Measurements from ENCODE around the gene PTPN3. TPM values are rescaled to one million over a fixed set of nuclear protein-coding genes. Genes with fewer than 3 reads are reported as not detected.

PTPN3 gene
- total RNA-seq, 1 donor from 2014 or later, result 5.3 TPM

DNA sequence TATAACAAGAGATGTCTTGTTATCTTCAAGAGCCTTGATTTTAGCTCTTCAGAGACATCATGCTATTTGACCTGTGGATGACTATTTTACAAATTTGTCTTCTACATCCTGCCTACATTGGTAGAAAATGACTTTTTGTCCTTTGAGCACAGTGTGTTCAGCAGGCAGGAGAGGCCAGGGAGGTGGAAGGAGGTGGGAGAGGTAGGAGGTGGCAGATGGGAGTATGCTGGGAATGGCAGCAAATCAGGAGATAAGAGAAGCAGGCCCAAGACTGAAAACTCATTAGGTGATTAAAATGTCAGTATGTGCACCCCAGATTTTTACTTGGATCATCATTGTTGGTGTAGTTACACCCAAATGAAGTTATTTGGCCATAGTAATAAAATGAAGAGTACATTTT is 44.1 kb downstream of the PTPN3 start:
- DNase-seq, result no peak

DNA sequence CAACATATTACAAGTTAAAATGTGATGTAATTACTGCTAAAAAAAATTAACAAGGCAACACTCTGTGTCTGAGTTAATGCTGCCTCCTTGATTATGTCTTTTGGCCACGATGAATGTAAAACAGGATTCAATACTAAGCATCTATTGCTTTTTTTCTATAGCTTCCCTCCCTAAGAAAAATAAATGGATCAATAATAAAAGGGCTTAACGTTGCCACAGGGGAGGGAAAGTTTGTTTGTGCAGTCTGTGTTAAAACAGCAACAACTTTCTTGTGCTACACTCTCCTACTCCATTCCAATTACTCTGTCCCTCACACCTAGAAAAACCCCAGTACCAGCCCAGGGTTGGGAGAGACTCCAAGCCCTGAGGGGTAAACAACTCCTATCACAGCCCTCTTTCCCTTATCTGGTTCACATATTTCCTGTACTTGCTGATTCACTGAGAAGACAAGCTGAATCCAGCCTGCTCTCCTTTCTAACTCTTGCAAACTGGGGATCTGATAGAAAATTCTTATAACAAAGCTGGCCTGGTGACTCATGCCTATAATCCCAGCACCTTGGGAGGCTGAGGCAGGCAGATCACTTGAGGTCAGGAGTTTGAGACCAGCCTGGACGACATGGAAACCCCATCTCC is 44.8 kb downstream of the PTPN3 start:
- no peak for DNase-seq

DNA sequence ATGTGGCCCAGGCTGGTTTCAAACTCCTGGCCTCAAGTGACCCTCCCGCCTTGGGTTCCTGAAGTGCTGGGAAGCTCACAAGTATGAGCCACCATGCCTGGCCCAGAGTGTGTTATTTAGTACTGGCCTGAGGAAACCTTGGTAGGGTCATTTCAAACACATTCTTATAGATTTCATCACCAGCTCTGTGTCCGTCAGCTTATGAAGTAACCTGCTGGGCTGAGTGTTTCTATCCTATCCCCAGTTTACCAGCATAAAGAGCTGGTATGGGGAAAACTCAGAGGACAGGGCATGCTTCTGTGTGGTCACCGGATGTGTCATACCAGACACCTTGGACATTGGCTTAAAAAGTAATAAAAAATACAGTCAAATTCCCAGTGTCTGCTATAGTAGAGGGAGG is 45.3 kb downstream of the PTPN3 start:
- DNase-seq, result no peak

DNA sequence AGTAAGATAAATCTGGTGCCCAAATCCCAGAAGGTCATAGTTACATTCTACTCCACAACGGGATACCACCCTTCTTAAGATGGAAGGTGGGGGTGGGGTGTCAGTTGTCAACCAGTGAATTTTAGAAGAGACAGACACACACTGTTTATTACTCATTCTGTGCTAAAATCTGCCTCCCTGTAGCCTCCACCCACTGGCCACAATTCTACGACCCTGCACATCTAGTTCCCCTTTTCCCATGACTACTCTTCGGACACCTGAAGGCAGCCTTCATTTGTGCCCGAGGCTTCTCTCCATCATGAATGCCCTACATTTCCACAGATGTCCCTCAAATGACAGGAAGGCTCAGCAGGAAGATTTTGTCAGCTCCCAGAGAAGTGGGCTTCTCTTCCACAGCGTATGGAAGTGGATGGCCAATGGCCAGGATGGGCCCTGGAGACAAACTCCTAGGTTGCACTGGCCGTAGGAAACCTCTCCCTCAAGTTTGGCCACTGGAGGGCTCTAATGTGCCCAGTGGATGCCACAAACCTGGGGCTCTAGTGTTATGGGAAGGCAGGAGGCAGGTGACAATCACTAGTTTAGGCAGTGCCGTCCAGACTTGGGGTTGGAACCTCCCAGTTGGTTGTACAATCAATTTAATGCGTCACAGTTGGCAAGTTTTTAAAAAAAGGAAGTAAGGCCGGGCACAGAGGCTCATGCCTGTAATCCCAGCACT is 46.6 kb downstream of the PTPN3 start:
- DNase-seq, result no peak

DNA sequence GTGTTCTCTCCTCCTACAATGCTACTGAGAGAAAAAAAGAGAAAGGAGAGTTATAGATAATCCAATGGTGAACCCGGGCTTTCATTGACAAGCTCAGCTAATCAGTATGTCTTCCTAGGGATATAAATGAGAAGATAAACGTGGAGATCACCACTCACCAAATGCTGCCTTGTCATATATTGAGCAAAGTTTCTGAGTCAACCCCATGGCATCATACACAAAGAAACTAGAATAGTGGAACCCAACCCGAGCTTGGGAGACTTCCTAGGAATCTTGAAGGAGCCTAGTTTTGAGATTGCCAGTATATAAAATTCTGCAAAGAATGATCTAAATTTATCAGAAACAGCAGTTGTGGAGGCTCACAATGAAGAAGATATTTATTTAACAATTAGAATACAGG is 47.8 kb downstream of the PTPN3 start:
- no peak for DNase-seq

DNA sequence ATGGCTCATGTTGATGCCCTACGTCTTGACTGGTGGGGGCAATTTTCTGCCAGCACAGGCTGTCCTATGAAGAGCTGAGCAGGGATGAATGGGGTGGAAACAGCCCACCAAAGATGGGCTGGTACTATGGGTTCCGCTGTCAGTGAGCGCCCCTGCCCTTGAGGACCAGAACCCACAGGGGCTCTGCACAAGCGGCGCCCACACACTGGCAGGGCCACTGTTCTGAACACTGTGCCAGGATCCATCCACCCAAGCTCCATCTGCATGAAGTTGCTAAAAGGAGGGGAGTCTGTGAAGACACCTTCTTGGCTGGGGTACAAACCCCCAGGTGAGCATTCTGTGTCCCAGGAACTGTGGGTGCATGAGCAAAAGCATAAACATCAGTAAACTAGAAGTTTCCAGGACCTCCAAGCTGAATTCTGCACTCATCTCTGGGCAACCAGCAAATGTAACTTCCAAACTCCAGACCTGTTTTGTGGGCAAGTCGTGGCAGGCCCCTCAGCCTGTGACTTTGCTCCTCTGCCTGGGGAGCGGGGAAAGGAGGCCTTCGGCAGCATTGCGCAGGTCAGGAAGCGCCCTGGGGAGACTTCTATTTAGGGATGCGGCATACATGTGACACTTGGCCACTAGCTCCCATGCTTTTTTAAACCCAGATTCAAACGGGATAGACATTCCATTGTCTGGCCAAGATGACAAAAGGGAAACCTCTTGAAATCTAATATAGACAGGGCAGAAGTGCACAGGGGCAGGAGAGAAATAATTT is 48.9 kb downstream of the PTPN3 start:
- DNase-seq, result no peak

DNA sequence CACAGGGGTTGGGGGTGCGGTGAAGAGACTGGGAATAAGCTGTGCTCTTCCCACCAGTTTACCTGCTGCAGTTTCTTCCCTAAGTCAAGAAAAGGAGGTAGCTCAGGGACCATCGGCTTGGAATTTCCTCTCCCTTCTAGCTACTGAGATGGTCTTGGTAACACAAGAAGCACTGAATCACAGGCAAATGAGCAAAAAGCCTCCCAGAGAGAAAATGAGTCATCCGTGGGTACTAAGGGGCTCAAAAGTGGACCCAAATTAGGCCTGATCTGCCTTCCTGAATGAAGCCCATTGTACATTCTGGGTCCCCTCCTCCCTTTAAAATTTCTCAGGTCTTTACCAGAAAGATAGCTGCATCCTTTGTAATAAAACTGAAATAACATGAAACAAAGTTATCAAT is 49.9 kb downstream of the PTPN3 start:
- DNase-seq, result no peak

DNA sequence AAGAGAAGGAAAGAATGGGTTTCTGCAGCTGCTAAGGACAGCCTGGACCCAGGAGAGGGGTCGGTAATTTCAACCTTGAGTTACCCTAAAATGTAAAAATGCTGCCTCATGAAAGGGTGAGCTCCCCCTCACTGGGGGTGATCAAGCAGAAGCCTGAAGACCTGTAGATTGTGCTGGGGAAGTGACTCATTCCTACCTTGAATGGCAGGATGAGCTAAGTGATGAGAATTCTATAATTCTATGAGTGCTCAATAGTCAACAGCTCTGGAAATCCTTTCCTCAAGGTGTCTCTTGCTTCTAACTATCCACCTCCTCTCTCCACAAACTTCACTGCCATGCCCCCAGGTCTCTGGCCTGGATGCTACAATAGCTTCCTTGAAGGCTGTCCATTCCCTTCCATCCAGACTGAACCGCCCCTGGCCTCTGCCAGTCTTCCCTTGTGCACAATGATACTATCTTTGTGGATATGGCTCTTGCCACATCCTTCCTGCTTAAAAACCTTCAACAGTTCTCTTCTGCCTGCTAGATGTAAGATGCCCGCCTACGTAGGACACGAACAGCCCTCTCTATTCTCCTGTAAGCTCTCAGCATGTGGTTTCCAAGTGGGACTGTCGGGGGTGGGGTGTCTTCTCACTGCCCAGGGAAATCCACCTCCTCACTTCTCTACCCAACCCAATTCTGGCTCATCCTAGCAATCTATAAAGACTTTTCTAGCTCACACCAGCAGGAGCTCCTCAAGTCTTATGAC is 50.6 kb downstream of the PTPN3 start:
- peak; percentile 73 for DNase-seq

DNA sequence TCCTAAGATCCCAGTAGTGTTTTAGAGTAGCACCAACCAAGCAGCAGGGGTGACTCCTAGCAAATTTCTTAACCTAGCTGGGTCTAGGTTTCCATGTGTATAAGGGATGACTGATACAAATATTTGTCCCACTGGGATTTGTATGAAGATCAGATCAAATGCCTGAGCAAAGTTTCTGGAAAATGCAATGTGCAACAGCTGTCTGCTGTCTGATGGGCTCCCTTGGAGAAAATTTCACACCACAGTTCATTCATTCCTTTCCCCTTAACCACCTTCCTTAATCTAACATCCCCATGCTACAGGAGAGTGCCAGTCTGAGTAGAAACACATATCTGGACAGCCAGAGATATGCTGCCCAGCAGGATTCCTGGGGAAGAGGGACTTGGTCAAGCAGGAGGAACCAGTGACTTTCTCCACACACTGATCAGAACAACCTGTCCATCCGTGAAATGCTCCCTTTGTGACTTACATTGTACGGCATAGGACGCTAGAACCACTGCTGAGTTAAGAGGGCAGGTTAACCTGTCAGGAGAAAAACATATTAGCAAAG is 53.3 kb downstream of the PTPN3 start:
- DNase-seq, result no peak

DNA sequence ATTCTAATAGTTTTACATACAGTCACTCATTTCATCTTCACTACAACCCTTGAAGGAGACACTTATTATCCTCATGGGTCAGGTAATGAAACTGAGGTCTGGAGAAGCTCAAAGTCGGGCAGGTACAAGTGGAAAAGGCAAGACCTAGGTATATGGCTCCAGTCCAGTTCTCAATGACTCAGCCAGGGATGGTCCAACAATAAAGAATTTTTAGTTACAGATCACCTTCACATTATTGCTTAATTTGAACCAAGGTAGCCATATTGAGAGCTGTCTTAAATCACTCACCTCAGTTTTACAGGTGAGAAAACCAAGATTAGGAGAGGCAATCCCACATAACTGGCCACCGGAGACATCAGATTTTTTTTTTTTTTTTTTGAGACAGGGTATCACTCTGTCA is 55.4 kb downstream of the PTPN3 start:
- no peak for DNase-seq

DNA sequence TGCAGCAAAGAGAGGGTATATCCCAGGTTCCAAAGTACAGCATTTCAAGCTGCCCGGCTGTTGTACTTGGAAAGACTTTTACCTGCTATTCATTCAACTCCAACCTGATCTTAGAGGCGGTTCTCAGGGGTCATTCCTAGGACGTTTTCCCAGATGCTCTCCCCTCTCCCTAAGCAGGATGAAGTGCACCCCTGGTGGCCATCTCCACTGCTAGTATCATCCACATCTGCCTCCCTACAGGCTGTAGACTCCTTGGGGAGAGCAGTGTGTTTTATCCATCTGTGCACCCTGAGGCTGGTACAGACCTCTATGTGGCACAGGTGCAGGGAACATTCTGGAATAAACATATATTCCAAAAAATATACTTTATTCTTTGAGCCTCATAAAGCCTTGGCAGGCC is 56.8 kb downstream of the PTPN3 start:
- DNase-seq, result no peak

DNA sequence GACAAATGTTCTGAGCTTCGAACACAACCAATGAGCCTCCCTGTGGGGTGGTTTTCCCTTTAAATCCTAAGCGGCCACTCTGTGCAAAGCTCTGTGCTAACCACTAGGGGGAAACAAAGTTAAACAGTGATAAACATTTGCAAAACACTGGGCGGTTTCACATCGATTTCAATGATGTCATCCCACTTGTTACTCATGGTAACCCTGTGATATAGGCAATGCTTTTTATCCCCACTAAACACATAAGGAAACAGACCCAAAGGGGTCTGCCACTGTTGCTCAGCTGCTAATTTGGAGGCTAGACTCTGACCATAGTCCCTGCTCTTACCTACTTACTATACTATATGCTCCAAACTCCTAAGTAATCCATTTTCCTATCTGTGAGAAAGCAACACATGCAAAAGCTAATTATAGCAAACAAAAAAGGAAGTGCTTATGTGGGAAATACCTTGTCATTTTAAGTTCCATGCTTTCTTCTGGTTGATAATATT is 57.3 kb downstream of the PTPN3 start:
- no peak for DNase-seq

DNA sequence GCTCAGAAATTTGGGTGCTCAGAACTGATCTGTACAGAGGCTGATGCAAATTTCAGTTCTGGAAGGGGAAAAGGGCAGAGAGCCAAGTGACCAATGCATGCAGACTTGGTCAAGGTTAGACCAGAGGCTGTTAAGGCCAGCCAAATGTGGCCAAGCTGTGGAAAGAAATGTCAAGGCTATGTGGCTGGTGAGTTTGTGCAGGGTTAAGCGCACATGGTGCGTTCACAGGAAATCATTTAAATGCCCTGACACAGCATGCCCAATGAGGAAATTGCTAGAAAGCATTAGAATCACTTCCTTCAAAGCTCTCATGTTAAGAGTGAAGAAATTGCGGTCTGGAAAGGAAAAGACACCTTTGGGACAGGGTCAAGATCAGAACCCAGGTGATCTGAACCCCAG is 58.0 kb downstream of the PTPN3 start:
- DNase-seq, result no peak

DNA sequence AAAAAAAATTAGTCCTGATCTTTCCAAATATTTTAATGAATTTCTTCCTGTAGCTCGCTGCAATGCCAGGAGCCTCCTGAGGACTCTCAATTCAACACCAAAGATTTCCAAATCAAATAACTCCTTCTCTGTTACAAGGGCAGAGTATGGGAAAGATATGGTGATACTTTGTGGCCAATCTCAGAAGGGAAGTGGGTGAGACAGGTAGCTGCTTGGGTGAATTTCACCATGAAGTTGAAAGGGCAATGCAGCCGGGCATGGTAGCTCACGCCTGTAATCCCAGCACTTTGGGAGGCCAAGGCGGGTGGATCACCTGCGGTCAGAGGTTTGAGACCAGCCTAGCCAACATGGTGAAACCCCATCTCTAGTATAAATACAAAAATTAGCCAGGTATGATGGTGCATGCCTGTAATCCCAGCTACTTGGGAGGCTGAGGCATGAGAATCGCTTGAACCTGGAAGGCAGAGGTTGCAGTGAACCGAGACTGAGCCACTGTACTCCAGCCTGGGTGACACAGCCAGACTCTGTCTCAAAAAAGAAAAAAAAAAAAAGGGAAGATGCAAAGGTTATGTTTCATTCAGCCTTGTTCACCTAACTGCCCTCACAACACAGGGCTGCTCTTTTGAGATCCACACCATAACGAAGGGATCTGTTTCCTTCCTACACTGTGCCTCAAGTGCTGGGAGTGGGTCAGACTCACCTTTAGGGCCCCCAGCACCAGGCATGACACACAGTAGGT is 58.6 kb downstream of the PTPN3 start:
- DNase-seq, result no peak

DNA sequence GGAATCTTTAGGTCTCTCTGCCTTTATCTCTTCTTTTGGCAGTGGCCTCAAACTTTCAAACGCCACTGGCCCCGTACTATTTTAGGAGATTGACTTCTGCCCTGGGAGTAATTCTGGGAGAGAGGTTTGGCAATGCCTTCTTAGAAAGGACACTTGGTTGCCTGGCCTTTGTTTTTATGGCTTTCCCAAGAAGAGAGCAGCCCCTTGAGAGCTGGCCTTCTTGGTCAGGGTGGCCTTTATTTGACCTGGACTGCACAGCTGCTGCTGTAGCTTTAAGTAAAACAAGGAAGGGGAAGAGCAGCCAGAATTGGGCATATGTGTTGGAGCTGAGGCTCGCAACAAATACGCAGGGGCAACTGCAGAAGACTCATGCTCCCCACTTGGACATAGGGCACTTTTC is 60.8 kb downstream of the PTPN3 start:
- no peak for DNase-seq

DNA sequence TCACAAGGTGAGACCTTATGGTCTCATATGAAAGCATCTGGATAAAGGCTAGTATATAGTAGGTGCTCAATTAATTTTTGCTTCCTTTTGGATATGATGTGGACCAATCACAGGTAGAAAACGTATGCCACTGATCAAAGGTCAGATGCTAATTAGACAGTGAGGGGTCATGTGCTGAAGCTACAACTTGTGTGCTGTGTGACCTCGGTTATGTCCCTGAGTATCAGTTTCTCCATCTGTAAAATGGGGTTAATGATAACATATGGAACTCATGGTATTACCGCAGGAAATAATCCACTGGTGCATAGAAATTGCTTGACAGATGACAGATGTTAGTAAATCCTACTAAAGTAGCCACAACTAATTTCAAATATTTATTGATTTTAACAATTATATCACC is 62.0 kb downstream of the PTPN3 start:
- DNase-seq, result no peak

DNA sequence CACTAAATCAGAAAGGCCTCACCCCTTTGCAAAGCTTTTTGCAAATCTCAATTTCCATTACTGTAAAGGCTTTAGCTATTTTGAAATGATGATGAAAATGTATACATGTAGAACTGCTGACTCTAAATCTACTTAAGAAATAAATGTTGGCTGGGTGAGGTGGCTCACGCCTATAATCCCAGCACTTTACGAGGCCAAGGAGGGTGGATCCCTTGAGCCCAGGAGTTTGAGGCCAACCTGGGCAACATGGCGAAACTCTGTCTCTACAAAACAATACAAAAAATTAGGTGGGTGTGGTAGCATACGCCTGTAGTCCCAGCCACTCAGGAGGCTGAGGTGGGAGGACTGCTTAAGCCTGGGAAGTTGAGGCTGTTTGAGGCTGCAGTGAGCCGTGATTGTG is 64.6 kb downstream of the PTPN3 start:
- DNase-seq, result no peak

DNA sequence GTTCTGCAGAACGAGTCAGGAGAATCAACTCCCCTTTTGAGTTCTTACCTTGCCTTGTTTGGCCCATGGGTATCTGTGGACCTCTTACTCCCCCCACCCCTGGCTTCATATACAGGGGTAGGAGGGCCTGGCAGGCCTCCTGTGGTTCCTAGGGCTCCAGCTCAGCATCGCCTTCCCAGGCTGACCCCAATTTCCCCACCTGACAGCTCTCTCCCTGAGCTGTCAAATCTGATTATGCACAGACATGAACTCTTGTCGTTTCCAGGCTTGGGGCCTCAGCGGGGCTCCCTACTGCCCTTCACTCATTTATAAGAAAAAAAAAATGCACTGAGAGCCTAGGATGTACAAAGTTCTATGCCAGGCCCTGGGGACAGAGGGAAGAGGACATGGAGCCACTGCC is 67.9 kb downstream of the PTPN3 start:
- DNase-seq, result no peak

DNA sequence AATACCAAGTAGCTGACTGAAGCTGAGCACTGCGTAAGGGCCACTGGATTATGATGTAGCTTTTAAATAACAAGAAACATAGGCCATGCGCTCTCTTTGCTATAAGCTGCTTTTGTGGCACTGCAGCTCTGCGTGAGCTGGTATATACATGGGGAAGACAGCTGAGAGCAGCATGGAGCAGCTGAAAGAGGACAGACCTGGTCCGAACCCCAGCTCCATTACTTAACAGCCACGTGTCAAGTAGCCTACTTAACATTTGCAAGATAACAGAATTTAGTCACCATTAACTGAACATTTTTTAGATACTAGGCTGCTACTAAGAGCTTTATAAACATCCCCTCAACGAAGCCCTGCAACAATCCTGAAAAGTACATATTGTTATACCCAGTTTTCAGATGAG is 69.3 kb downstream of the PTPN3 start:
- no peak for DNase-seq

DNA sequence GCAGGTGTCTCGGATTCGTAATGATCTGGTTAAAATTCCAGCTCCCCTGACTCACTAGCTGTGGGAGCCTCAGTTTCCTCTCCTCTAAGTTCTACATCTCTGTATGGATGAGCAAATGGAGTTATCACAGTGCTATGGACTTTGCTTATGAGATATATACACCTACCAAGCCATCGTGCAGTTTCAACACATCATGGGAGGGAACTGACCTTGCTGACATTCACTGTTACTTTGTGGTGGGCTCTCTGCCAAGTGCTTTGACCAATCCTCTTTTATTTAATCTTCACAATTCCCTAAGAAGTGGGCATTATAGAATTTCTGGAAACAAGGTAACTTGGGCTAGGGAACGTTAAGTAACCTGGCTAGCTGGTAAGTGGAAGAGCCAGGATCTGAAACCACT is 70.2 kb downstream of the PTPN3 start:
- DNase-seq, result no peak

DNA sequence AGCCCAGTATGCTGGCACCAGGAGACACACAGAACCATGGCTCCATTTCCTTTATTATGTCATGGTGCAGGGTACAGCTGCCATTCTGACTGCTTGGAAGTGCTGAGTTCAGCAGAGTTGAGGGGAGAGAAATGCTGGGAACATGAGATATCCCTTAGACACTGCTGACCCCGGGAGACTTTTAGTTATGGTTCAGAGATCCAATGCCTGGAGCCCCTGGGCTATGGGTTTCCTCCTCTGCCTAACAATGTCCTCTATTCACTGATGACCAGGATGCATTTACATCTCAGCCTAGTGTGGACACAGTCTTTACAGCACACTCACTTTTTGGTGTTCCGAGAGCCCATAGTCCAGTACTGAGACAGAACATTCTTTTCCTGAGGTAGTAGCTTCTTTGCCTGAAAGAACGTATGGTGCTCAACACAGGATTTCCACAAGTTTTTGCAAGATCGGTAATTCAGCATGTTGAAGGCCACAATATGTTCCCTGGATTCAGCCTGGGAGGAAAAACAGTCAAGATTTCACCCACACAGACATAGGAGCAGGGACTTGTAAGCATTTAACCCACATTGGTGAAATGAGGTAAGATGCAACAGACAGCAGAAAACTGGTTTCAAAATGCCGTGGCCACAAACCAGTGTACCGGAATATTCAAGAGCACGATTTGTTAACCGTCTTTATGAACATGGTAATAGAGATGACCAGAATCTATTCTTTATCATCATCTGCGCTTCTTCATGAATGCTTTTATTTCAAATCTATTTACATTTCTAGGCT is 71.3 kb downstream of the PTPN3 start:
- DNase-seq, result no peak

Data from occipital lobe (tissue), 2 donors.